GM12878 (cell line): ENCODE measurements around the gene RGS6. TPM values are rescaled to one million over a fixed set of nuclear protein-coding genes. Genes with fewer than 3 reads are reported as not detected.

Source experiments
- CREB1 ChIP-seq: IDR thresholded peaks from 2 replicates; pipeline ENCODE4 v1.6.1; 2012; ENCODE audit warnings: low read depth, mild to moderate bottlenecking, inconsistent platforms
- FOXM1 ChIP-seq: IDR thresholded peaks from 2 replicates; pipeline ENCODE4 v1.6.1; 2012; ENCODE audit warnings: low read depth, mild to moderate bottlenecking, inconsistent platforms, low read length, moderate library complexity
- HDGF ChIP-seq: fragments of 450-650 bp; IDR thresholded peaks from 2 replicates; pipeline ENCODE4 v1.6.1; 2016; ENCODE audit warnings: antibody characterized with exemption
- IKZF2 ChIP-seq, 2 experiments: fragments of 450-650 bp; IDR thresholded peaks; 2 replicates each; pipeline ENCODE4 v1.6.1; 2017; ENCODE audit warnings: mild to moderate bottlenecking in 2 of 2, moderate library complexity in 2 of 2
- MEF2B ChIP-seq: fragments of 450-650 bp; IDR thresholded peaks from 2 replicates; pipeline ENCODE4 v1.6.1; 2018; ENCODE audit warnings: mild to moderate bottlenecking, moderate library complexity; ENCODE audit not compliant: partially characterized antibody, poor library complexity, severe bottlenecking
- NFIC ChIP-seq: IDR thresholded peaks from 2 replicates; pipeline ENCODE4 v1.6.1; 2012; ENCODE audit warnings: low read depth, mild to moderate bottlenecking, inconsistent platforms, low read length, moderate library complexity
- NFYA ChIP-seq: IDR thresholded peaks from 2 replicates; pipeline ENCODE4 v1.6.1; 2011; ENCODE audit warnings: low read depth, mild to moderate bottlenecking, low read length, improper control_type of control experiment, borderline replicate concordance
- SIN3A ChIP-seq: IDR thresholded peaks from 2 replicates; pipeline ENCODE4 v1.6.1; 2012; ENCODE audit warnings: low read depth, low read length, improper control_type of control experiment
- SUPT20H ChIP-seq: IDR thresholded peaks from 2 replicates; pipeline ENCODE4 v1.6.1; 2011; ENCODE audit warnings: low read depth, mild to moderate bottlenecking, low read length, moderate library complexity, borderline replicate concordance; ENCODE audit not compliant: control insufficient read depth
- SUZ12 ChIP-seq: fragments of 200-600 bp; sonication (generic); IDR thresholded peaks from one replicate; pipeline ENCODE4 v1.6.1; 2018; ENCODE audit warnings: antibody characterized with exemption, mild to moderate bottlenecking; ENCODE audit not compliant: unreplicated experiment
- ZNF274 ChIP-seq: IDR thresholded peaks from one replicate; pipeline ENCODE4 v1.8.0; 2011; ENCODE audit not compliant: insufficient read length, insufficient read depth
- polyA plus RNA-seq, 11 experiments: library from polyadenylated mRNA; depleted of rRNA in 4 of 11; unstranded in 6 of 11; stranded (reverse) in 5 of 11; fragments of >200 nt; fragmentation: Nextera tagmentation in 4 of 11; fragmentation: Illumina TruSeq in 1 of 11; extraction: Ambion mirVana in 4 of 11; extraction: Trizol in 1 of 11; gene quantifications; 1 replicate in 1 of 11; 2 replicates in 10 of 11; pipeline versions ENCODE4 v1.2.1 to v1.2.3, GENCODE V29; 2011 to 2016; ENCODE audit warnings: inconsistent platforms in 2 of 11, missing spikeins in 2 of 11, low read depth in 1 of 11
- total RNA-seq, 4 experiments: library from RNA; depleted of rRNA in 3 of 4; stranded (reverse); fragments of >200 nt in 3 of 4; fragmentation: Illumina TruSeq in 1 of 4; extraction: Trizol in 1 of 4; gene quantifications; 2 replicates each; pipeline versions ENCODE4 v1.2.1 to v1.2.3, GENCODE V29; 2013 to 2021
- TF ChIP-seq, protein P1 (sequence below): IDR thresholded peaks from 2 replicates; pipeline ENCODE4 v1.6.1; 2012; ENCODE audit warnings: low read depth, low read length, improper control_type of control experiment
- TF ChIP-seq, protein P2 (sequence below), 3 experiments: IDR thresholded peaks in 2 of 3; conservative IDR thresholded peaks in 1 of 3; 2 replicates each; pipeline ENCODE4 v1.5.1; 2011; ENCODE audit warnings: low read depth in 3 of 3, low read length in 3 of 3, mild to moderate bottlenecking in 3 of 3, control low read depth in 2 of 3, moderate library complexity in 2 of 3, inconsistent platforms in 1 of 3, mixed read lengths in 1 of 3; ENCODE audit not compliant: control insufficient read depth in 2 of 3, insufficient read depth in 1 of 3; ENCODE audit errors: extremely low read depth in 1 of 3
- TF ChIP-seq, protein P3 (sequence below): IDR thresholded peaks from 2 replicates; pipeline ENCODE4 v1.6.1; 2012; ENCODE audit warnings: low read length, inconsistent platforms
- TF ChIP-seq, protein P4 (sequence below): fragments of 450-650 bp; conservative IDR thresholded peaks from 2 replicates; pipeline ENCODE4 v1.6.1; 2017; ENCODE audit warnings: mild to moderate bottlenecking, moderate library complexity
- TF ChIP-seq, protein P5 (sequence below): fragments of 450-650 bp; IDR thresholded peaks from 2 replicates; pipeline ENCODE4 v1.6.1; 2017; ENCODE audit warnings: antibody characterized with exemption, mild to moderate bottlenecking, moderate library complexity
- TF ChIP-seq, protein P6 (sequence below): fragments of 450-650 bp; formaldehyde crosslinking; IDR thresholded peaks from 2 replicates; pipeline ENCODE4 v1.4.0; 2022; ENCODE audit warnings: mild to moderate bottlenecking, moderate library complexity

Gene RGS6
- total and polyA plus RNA-seq, 10 of the 15 experiments (the other 5 are each of a cell fraction or from before 2014, with no cell fraction given) = 3.9 to 18.1 (median 12.4) TPM

DNA sequence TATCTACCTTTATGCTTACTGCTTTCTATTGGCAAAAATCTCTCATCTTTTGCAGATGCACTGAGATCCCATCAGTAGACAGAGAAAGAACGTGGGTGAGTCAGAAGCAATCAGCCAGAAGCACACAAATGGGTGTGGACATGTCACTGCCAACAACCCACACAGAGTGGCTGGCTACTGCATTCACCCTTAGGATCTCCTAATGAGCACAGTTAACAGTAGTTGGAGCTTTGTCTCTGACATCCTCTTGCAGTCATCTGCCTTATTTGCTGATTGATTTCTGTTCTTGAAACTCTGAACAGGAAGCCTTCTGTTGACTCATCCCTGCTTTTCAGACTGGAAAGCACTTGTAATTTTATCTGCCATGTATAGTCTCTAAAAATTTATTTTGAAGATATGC lies 117.2 kb downstream of the RGS6 start (continued):
- TF ChIP-seq CREB1 (no peak), FOXM1 (peak; percentile 50; the same call in 1 of the 2 replicates), HDGF (no peak), ZNF274 (no peak), SUPT20H (no peak), IKZF2 (IDR thresholded peaks at IDR 0.05) (peak; percentile 41 to 74; a peak in 1 of 4 replicates), MEF2B (no peak), NFYA (no peak), NFIC (peak; percentile 60; the same call in 1 of the 2 replicates), SIN3A (no peak), SUZ12 (no peak)
- TF ChIP-seq, protein P1, sequence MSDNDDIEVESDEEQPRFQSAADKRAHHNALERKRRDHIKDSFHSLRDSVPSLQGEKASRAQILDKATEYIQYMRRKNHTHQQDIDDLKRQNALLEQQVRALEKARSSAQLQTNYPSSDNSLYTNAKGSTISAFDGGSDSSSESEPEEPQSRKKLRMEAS = no peak
- TF ChIP-seq, protein P2, sequence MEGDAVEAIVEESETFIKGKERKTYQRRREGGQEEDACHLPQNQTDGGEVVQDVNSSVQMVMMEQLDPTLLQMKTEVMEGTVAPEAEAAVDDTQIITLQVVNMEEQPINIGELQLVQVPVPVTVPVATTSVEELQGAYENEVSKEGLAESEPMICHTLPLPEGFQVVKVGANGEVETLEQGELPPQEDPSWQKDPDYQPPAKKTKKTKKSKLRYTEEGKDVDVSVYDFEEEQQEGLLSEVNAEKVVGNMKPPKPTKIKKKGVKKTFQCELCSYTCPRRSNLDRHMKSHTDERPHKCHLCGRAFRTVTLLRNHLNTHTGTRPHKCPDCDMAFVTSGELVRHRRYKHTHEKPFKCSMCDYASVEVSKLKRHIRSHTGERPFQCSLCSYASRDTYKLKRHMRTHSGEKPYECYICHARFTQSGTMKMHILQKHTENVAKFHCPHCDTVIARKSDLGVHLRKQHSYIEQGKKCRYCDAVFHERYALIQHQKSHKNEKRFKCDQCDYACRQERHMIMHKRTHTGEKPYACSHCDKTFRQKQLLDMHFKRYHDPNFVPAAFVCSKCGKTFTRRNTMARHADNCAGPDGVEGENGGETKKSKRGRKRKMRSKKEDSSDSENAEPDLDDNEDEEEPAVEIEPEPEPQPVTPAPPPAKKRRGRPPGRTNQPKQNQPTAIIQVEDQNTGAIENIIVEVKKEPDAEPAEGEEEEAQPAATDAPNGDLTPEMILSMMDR (IDR thresholded peaks at IDR 0.05 in 2 of 3, conservative IDR thresholded peaks at IDR 0.05 in 1 of 3; ENCODE audit: control insufficient read depth in 2 of 3, extremely low read depth in 1 of 3, insufficient read depth in 1 of 3, low read depth in 3 of 3, low read length in 3 of 3) = no peak
- TF ChIP-seq, protein P3, sequence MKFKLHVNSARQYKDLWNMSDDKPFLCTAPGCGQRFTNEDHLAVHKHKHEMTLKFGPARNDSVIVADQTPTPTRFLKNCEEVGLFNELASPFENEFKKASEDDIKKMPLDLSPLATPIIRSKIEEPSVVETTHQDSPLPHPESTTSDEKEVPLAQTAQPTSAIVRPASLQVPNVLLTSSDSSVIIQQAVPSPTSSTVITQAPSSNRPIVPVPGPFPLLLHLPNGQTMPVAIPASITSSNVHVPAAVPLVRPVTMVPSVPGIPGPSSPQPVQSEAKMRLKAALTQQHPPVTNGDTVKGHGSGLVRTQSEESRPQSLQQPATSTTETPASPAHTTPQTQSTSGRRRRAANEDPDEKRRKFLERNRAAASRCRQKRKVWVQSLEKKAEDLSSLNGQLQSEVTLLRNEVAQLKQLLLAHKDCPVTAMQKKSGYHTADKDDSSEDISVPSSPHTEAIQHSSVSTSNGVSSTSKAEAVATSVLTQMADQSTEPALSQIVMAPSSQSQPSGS = no peak
- TF ChIP-seq, protein P4, sequence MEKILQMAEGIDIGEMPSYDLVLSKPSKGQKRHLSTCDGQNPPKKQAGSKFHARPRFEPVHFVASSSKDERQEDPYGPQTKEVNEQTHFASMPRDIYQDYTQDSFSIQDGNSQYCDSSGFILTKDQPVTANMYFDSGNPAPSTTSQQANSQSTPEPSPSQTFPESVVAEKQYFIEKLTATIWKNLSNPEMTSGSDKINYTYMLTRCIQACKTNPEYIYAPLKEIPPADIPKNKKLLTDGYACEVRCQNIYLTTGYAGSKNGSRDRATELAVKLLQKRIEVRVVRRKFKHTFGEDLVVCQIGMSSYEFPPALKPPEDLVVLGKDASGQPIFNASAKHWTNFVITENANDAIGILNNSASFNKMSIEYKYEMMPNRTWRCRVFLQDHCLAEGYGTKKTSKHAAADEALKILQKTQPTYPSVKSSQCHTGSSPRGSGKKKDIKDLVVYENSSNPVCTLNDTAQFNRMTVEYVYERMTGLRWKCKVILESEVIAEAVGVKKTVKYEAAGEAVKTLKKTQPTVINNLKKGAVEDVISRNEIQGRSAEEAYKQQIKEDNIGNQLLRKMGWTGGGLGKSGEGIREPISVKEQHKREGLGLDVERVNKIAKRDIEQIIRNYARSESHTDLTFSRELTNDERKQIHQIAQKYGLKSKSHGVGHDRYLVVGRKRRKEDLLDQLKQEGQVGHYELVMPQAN = no peak
- TF ChIP-seq, protein P5, sequence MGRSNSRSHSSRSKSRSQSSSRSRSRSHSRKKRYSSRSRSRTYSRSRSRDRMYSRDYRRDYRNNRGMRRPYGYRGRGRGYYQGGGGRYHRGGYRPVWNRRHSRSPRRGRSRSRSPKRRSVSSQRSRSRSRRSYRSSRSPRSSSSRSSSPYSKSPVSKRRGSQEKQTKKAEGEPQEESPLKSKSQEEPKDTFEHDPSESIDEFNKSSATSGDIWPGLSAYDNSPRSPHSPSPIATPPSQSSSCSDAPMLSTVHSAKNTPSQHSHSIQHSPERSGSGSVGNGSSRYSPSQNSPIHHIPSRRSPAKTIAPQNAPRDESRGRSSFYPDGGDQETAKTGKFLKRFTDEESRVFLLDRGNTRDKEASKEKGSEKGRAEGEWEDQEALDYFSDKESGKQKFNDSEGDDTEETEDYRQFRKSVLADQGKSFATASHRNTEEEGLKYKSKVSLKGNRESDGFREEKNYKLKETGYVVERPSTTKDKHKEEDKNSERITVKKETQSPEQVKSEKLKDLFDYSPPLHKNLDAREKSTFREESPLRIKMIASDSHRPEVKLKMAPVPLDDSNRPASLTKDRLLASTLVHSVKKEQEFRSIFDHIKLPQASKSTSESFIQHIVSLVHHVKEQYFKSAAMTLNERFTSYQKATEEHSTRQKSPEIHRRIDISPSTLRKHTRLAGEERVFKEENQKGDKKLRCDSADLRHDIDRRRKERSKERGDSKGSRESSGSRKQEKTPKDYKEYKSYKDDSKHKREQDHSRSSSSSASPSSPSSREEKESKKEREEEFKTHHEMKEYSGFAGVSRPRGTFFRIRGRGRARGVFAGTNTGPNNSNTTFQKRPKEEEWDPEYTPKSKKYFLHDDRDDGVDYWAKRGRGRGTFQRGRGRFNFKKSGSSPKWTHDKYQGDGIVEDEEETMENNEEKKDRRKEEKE = no peak
- TF ChIP-seq, protein P6, sequence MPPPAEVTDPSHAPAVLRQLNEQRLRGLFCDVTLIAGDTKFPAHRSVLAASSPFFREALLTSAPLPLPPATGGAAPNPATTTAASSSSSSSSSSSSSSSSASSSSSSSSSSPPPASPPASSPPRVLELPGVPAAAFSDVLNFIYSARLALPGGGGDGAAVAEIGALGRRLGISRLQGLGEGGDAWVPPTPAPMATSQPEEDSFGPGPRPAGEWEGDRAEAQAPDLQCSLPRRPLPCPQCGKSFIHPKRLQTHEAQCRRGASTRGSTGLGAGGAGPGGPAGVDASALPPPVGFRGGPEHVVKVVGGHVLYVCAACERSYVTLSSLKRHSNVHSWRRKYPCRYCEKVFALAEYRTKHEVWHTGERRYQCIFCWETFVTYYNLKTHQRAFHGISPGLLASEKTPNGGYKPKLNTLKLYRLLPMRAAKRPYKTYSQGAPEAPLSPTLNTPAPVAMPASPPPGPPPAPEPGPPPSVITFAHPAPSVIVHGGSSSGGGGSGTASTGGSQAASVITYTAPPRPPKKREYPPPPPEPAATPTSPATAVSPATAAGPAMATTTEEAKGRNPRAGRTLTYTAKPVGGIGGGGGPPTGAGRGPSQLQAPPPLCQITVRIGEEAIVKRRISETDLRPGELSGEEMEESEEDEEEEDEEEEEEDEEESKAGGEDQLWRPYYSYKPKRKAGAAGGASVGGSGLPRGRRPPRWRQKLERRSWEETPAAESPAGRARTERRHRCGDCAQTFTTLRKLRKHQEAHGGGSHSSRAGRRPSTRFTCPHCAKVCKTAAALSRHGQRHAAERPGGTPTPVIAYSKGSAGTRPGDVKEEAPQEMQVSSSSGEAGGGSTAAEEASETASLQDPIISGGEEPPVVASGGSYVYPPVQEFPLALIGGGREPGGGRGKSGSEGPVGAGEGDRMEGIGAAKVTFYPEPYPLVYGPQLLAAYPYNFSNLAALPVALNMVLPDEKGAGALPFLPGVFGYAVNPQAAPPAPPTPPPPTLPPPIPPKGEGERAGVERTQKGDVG (CRISPR knock-in tag) = no peak
